H1 (cell line): Measurements from ENCODE around the gene DCLK1. TPM values are rescaled to one million over a fixed set of nuclear protein-coding genes. Genes with fewer than 3 reads are reported as not detected.

Experiments used
- CTCF ChIA-PET: fragments of 300-600 bp; sonication (Branson Sonifier 250); formaldehyde crosslinking; loops from one replicate; lab custom pipeline; 2021; ENCODE audit not compliant: partially characterized antibody; lab: Charles Lee
- POLR2A ChIA-PET: fragments of 300-600 bp; sonication (Branson Sonifier 250); formaldehyde crosslinking; loops from one replicate; lab custom pipeline; 2021; ENCODE audit warnings: inconsistent platforms; ENCODE audit not compliant: partially characterized antibody; lab: Charles Lee
- DNase-seq, 2 experiments: peaks; one replicate each; pipeline versions ENCODE4 v3.0.0 to v3.0.0-alpha.2; 2010 to 2022; ENCODE audit warnings: low spot score in 2 of 2, low read depth in 1 of 2, mixed read lengths in 1 of 2
- FAIRE-seq: peaks from 2 replicates; lab custom pipeline; 2011; peaks lifted over from hg19 to GRCh38; lab: Jason Lieb, UNC
- H2AFZ ChIP-seq: 2 replicates; pipeline ENCODE4 v1.8.1; 2012; ENCODE audit warnings: low read length, inconsistent platforms
- H2AK5ac ChIP-seq: 2 replicates; pipeline ENCODE4 v1.6.1; 2013; ENCODE audit warnings: low read depth, low read length
- H2BK120ac ChIP-seq: replicated peaks from 2 replicates; pipeline ENCODE3; 2013; ENCODE audit warnings: low read depth, low read length, inconsistent platforms
- H2BK12ac ChIP-seq: 2 replicates; pipeline ENCODE4 v1.6.1; 2013; ENCODE audit warnings: low read depth, low read length
- H2BK15ac ChIP-seq: 2 replicates; pipeline ENCODE4 v1.6.1; 2013; ENCODE audit warnings: low read length
- H2BK20ac ChIP-seq: 2 replicates; pipeline ENCODE4 v1.6.1; 2013; ENCODE audit warnings: low read length
- H2BK5ac ChIP-seq: 2 replicates; pipeline ENCODE4 v1.6.1; 2013; ENCODE audit warnings: low read depth, low read length
- H3K14ac ChIP-seq: 2 replicates; pipeline ENCODE4 v1.6.1; 2013; ENCODE audit warnings: inconsistent platforms; ENCODE audit not compliant: insufficient read length
- H3K18ac ChIP-seq: 2 replicates; pipeline ENCODE4 v1.6.1; 2013; ENCODE audit warnings: low read length; ENCODE audit errors: extremely low read depth
- H3K23ac ChIP-seq: 2 replicates; pipeline ENCODE4 v1.6.1; 2013; ENCODE audit warnings: inconsistent platforms; ENCODE audit not compliant: insufficient read length
- H3K23me2 ChIP-seq: 2 replicates; pipeline ENCODE4 v1.6.1; 2013; ENCODE audit warnings: low read depth, low read length
- H3K27ac ChIP-seq: 2 replicates; pipeline ENCODE4 v1.6.1; 2011; ENCODE audit warnings: low read depth, low read length, inconsistent platforms
- H3K27me3 ChIP-seq, 4 experiments: replicated peaks in 1 of 4; 1 replicate in 1 of 4; 2 replicates in 3 of 4; pipeline versions ENCODE4 v1.6.1 to v1.8.1; 2011 to 2013; ENCODE audit warnings: low read length in 3 of 4, mild to moderate bottlenecking in 3 of 4, inconsistent platforms in 2 of 4, mixed read lengths in 2 of 4, moderate library complexity in 1 of 4; ENCODE audit not compliant: control insufficient read depth in 3 of 4, insufficient read depth in 3 of 4; ENCODE audit errors: extremely low read depth in 1 of 4
- H3K36me3 ChIP-seq, 4 experiments: 2 replicates each; pipeline versions ENCODE4 v1.6.1 to v1.8.1; 2011 to 2013; ENCODE audit warnings: mild to moderate bottlenecking in 4 of 4, low read length in 3 of 4, moderate library complexity in 2 of 4, control low read depth in 1 of 4, inconsistent platforms in 1 of 4; ENCODE audit not compliant: insufficient read depth in 4 of 4, control insufficient read depth in 2 of 4
- H3K4ac ChIP-seq: replicated peaks from 2 replicates; pipeline ENCODE3; 2013; ENCODE audit warnings: low read length, low read depth, mixed read lengths, inconsistent platforms; ENCODE audit not compliant: insufficient read length
- H3K4me1 ChIP-seq, 4 experiments: replicated peaks in 1 of 4; 1 replicate in 1 of 4; 2 replicates in 3 of 4; pipeline versions ENCODE4 v1.6.1 to v1.8.1; 2011 to 2013; ENCODE audit warnings: low read length in 3 of 4, inconsistent platforms in 2 of 4, mixed read lengths in 1 of 4; ENCODE audit not compliant: insufficient read depth in 4 of 4, control insufficient read depth in 3 of 4
- H3K4me2 ChIP-seq, 2 experiments: 2 replicates each; pipeline versions ENCODE4 v1.6.1 to v1.8.1; 2011 to 2013; ENCODE audit warnings: low read depth in 2 of 2, low read length in 2 of 2, control low read depth in 1 of 2, inconsistent platforms in 1 of 2, mild to moderate bottlenecking in 1 of 2; ENCODE audit not compliant: insufficient read depth in 1 of 2
- H3K4me3 ChIP-seq, 4 experiments: fragments of 200-600, 300-600 bp in 1 of 4; sonication (generic), shearing (Covaris generic), sonication (Bioruptor Twin) in 1 of 4; 2 replicates each; pipeline versions ENCODE4 v1.5.1 to v1.8.1; 2011 to 2016; ENCODE audit warnings: low read length in 4 of 4, low read depth in 3 of 4, control low read depth in 2 of 4, inconsistent platforms in 2 of 4, mild to moderate bottlenecking in 2 of 4, mixed read lengths in 1 of 4, moderate library complexity in 1 of 4; ENCODE audit not compliant: insufficient read depth in 2 of 4; ENCODE audit errors: extremely low read depth in 1 of 4
- H3K56ac ChIP-seq: replicated peaks from 2 replicates; pipeline ENCODE3; 2013; ENCODE audit warnings: low read depth, mild to moderate bottlenecking, mixed read lengths, low read length, inconsistent platforms; ENCODE audit not compliant: insufficient read length
- H3K79me1 ChIP-seq: 2 replicates; pipeline ENCODE4 v1.6.1; 2013; ENCODE audit warnings: low read depth, low read length, control low read depth
- H3K79me2 ChIP-seq, 2 experiments: 2 replicates each; pipeline versions ENCODE4 v1.6.1 to v1.8.1; 2012 to 2013; ENCODE audit warnings: low read length in 2 of 2, mild to moderate bottlenecking in 2 of 2, inconsistent platforms in 1 of 2; ENCODE audit not compliant: insufficient read depth in 2 of 2, control insufficient read depth in 1 of 2
- H3K9ac ChIP-seq, 4 experiments: replicated peaks in 1 of 4; 1 replicate in 1 of 4; 2 replicates in 3 of 4; pipeline versions ENCODE4 v1.6.1 to v1.8.1; 2011 to 2013; ENCODE audit warnings: low read depth in 3 of 4, low read length in 3 of 4, control low read depth in 2 of 4, mild to moderate bottlenecking in 2 of 4, moderate library complexity in 2 of 4, inconsistent platforms in 1 of 4; ENCODE audit errors: extremely low read depth in 1 of 4
- H3K9me3 ChIP-seq, 2 experiments: 2 replicates each; pipeline versions ENCODE4 v1.6.1 to v1.8.1; 2012 to 2013; ENCODE audit warnings: mild to moderate bottlenecking in 2 of 2, moderate library complexity in 2 of 2, control low read depth in 1 of 2, inconsistent platforms in 1 of 2, low read depth in 1 of 2, low read length in 1 of 2, mixed read lengths in 1 of 2; ENCODE audit not compliant: insufficient read depth in 2 of 2
- H4K20me1 ChIP-seq, 2 experiments: replicated peaks in 1 of 2; 2 replicates each; pipeline versions ENCODE3 to v1.8.1; 2011 to 2013; ENCODE audit warnings: inconsistent platforms in 2 of 2, low read length in 2 of 2, mild to moderate bottlenecking in 1 of 2; ENCODE audit not compliant: insufficient read depth in 2 of 2, control insufficient read depth in 1 of 2
- H4K5ac ChIP-seq: 2 replicates; pipeline ENCODE4 v1.6.1; 2013; ENCODE audit warnings: low read length, low read depth, mixed read lengths, inconsistent platforms; ENCODE audit not compliant: insufficient read length
- H4K8ac ChIP-seq: 2 replicates; pipeline ENCODE4 v1.8.0; 2013; ENCODE audit warnings: mild to moderate bottlenecking, moderate library complexity, low read length, inconsistent platforms; ENCODE audit not compliant: insufficient read depth; ENCODE audit errors: extremely low read depth
- H4K91ac ChIP-seq: replicated peaks from 2 replicates; pipeline ENCODE3; 2013; ENCODE audit warnings: low read length, mixed read lengths, inconsistent platforms; ENCODE audit not compliant: insufficient read length
- CTBP2 ChIP-seq: IDR thresholded peaks from 2 replicates; pipeline ENCODE4 v1.7.0; 2011; ENCODE audit warnings: borderline replicate concordance, mild to moderate bottlenecking, moderate library complexity, mixed read lengths, low read length; ENCODE audit not compliant: insufficient read depth, insufficient read length
- CTCF ChIP-seq, 3 experiments: IDR thresholded peaks; 1 replicate in 2 of 3; 2 replicates in 1 of 3; pipeline versions ENCODE4 v1.5.1 to v1.6.1; 2011; ENCODE audit warnings: low read length in 3 of 3, mild to moderate bottlenecking in 3 of 3, inconsistent platforms in 2 of 3, low read depth in 1 of 3, moderate library complexity in 1 of 3; ENCODE audit not compliant: insufficient read depth in 1 of 3; ENCODE audit errors: control extremely low read depth in 1 of 3
- SIRT6 ChIP-seq: IDR thresholded peaks from one replicate; pipeline ENCODE4 v1.7.1; 2012; ENCODE audit warnings: low read length, inconsistent platforms
- ZNF274 ChIP-seq: IDR thresholded peaks from 2 replicates; pipeline ENCODE4 v1.7.0; 2012; ENCODE audit warnings: low read length, borderline replicate concordance; ENCODE audit errors: extremely low read depth
- WGBS, 2 experiments: shearing (Covaris generic) in 1 of 2; methylation state at CpG; one replicate each; pipeline versions ENCODE4 v1.1.6 to v1.1.7; 2013 to 2015; ENCODE audit warnings: low lambda C conversion rate in 2 of 2, mixed read lengths in 2 of 2, inconsistent platforms in 1 of 2, low coverage in 1 of 2, missing lambda C conversion rate in 1 of 2; ENCODE audit not compliant: insufficient replicate concordance in 2 of 2, insufficient coverage in 1 of 2, insufficient read length in 1 of 2; ENCODE audit errors: extremely low coverage in 1 of 2, missing lambda C conversion rate in 1 of 2; 5-methylcytosine and 5-hydroxymethylcytosine counted together
- polyA plus RNA-seq, 7 experiments: library from polyadenylated mRNA; depleted of rRNA in 3 of 7; stranded (reverse) in 5 of 7; unstranded in 2 of 7; fragments of >200 nt in 5 of 7; fragments of 200-250 nt in 2 of 7; gene quantifications; 1 replicate in 5 of 7; 2 replicates in 1 of 7; 4 replicates in 1 of 7; pipeline versions ENCODE4 v1.2.1 to v1.2.3, GENCODE V29; 2011 to 2013; ENCODE audit warnings: missing spikeins in 2 of 7, mixed read lengths in 2 of 7
- total RNA-seq: library from RNA; stranded (reverse); fragmentation: NEBNext Ultra II Directional; extraction: Animal tissue kit (Norgen Biotek cat#: 25700); gene quantifications from 2 replicates; pipeline ENCODE4 v1.2.1, GENCODE V29; 2021

The DCLK1 gene
- total and polyA plus RNA-seq, 2 of the 8 experiments (the other 6 are each of a cell fraction or from before 2014, with no cell fraction given) = 22.8 to 41.0 TPM

GRCh38 chr13:36160297-36160696, 29.1 kb upstream of the DCLK1 start:
- H3K27me3 ChIP-seq = 0 out of 7 replicates have a peak, but pooled peaks cover 0 to 3% (median 0%) of the 10 kb centered on the region in 4 experiments
- H4K8ac ChIP-seq = no peak overlapping the region
- H3K79me1 ChIP-seq = no peaks in the 10 kb centered on the region
- H4K5ac ChIP-seq = no peak overlapping the region
- H4K91ac ChIP-seq = no peak overlapping the region
- no peak overlapping the region for H3K4me2 ChIP-seq
- H3K36me3 ChIP-seq = no peaks in the 10 kb centered on the region
- no peak overlapping the region for H3K9ac ChIP-seq
- no peaks in the 10 kb centered on the region for H3K23me2 ChIP-seq
- no peak overlapping the region for H3K4ac ChIP-seq
- H3K4me1 ChIP-seq = peaks cover 3 to 7% (median 5%) of the 10 kb centered on the region in 4 experiments; a peak in 4 of 7 replicates
- ChIA-PET CTCF (interaction anchor here (1.0 to 1.4 kb wide), 2 partner anchors 8 to 181 kb away, joined by 3 read pairs; no protein-coding TSS in a partner anchor), POLR2A (interaction anchor here (0.6 kb wide), 1 partner anchor 72 kb away, joined by 3 read pairs; no protein-coding TSS in a partner anchor)
- H3K56ac ChIP-seq = no peak overlapping the region
- H3K4me3 ChIP-seq = no peak overlapping the region
- H2BK20ac ChIP-seq = no peak overlapping the region
- H3K18ac ChIP-seq = no peak overlapping the region
- H4K20me1 ChIP-seq = no peaks in the 10 kb centered on the region
- no peak overlapping the region for H3K27ac ChIP-seq
- H2AFZ ChIP-seq = no peak overlapping the region
- 88% methylated on average over 4 of the region's 4 CpGs; no CpG with 5 or more reads in 1 of the 2 experiments for WGBS, 2 experiments
- H3K79me2 ChIP-seq = no peaks in the 10 kb centered on the region
- no peak overlapping the region for H2BK15ac ChIP-seq
- no peak overlapping the region for H2BK120ac ChIP-seq
- FAIRE-seq (no peak), DNase-seq (no peak)
- no peak overlapping the region for H2AK5ac ChIP-seq
- no peak overlapping the region for H2BK12ac ChIP-seq
- no peak overlapping the region for H3K14ac ChIP-seq
- no peak overlapping the region for H2BK5ac ChIP-seq
- no peaks in the 10 kb centered on the region for H3K9me3 ChIP-seq
- H3K23ac ChIP-seq = no peak overlapping the region
- TF ChIP-seq CTBP2 (no peak), ZNF274 (no peak), CTCF (IDR thresholded peaks at IDR 0.05; ENCODE audit: control extremely low read depth in 1 of 3, insufficient read depth in 1 of 3, low read depth in 1 of 3, low read length in 3 of 3) (no peak), SIRT6 (no peak)
